ENCODE results near the gene PLK5.

The PLK5 gene

DNA sequence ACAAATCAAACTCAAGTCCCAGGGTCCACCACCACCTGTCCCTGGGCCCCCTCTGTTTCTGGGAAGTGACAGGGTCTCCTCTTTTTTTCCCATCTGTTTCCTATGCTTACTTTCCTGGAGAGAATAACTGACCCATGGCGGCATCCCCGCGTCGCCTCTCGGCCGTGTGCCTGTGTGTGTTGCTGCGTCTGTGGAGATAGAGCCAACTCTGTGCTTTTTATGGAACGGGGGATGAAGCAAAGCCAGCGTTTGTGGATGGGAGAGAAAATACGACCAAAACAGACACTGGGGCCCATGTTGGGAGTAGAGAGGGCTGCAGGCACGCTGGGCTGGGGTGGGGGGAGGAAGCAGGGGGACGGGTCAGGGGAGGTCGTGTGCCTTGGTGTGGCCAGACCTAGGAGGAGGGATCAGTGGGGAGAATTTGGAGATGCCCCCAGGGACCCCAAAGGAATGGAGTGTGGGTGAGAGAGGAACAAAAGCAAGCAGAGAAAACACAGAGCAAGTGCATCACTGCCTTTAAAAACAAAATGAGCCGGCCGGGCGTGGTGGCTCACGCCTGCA, 16.6 kb downstream of the PLK5 start:
- Histone ChIP-seq H3K36me3 (ENCODE audit: insufficient read depth) (no peaks in the 10 kb centered on the region), H3K9ac (no peak overlapping the region), H3K79me2 (ENCODE audit: insufficient read depth, low read depth) (no peaks in the 10 kb centered on the region), H2AFZ (ENCODE audit: low read depth) (no peak overlapping the region), H3K27me3 (ENCODE audit: insufficient read depth, low read depth) (peaks cover 81% of the 10 kb centered on the region), H4K20me1 (ENCODE audit: insufficient read depth) (no peaks in the 10 kb centered on the region), H3K4me3 (IDR thresholded peaks at IDR 0.05; ENCODE audit: insufficient read depth, low read depth, low read length) (no peak overlapping the region), H3K27ac (no peak overlapping the region), H3K4me2 (no peak overlapping the region), H3K4me1 (ENCODE audit: low read depth, poor library complexity, severe bottlenecking) (no peaks in the 10 kb centered on the region)
- TF ChIP-seq, protein P1, sequence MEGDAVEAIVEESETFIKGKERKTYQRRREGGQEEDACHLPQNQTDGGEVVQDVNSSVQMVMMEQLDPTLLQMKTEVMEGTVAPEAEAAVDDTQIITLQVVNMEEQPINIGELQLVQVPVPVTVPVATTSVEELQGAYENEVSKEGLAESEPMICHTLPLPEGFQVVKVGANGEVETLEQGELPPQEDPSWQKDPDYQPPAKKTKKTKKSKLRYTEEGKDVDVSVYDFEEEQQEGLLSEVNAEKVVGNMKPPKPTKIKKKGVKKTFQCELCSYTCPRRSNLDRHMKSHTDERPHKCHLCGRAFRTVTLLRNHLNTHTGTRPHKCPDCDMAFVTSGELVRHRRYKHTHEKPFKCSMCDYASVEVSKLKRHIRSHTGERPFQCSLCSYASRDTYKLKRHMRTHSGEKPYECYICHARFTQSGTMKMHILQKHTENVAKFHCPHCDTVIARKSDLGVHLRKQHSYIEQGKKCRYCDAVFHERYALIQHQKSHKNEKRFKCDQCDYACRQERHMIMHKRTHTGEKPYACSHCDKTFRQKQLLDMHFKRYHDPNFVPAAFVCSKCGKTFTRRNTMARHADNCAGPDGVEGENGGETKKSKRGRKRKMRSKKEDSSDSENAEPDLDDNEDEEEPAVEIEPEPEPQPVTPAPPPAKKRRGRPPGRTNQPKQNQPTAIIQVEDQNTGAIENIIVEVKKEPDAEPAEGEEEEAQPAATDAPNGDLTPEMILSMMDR (conservative IDR thresholded peaks at IDR 0.05; ENCODE audit: low read depth, low read length): no peak

DNA sequence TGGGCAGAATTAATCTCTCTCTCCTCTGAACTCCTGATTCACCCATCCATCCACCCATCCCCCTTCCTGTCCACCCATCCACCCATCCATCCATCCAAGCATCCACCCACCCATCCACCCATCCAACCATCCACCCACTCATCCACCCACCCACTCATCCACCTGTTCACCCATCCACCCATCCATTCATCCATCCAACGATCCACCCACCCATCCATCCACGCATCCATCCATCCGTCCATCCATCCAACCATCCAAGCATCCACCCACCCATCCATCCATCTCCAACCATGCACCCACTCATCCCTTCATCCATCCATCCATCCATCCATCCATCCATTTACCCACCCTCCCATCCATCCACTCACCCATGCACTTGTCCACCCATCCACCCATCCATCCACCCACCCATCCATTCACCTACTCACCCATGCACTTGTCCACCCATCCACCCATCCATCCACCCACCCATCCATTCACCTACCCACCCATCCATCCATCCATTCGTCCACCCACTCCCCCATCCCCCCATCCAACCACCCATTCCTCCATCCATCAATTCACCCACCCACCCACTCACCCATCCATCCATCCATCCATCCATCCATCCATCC, 25.6 kb downstream of the PLK5 start:
- Histone ChIP-seq H3K27me3 (ENCODE audit: insufficient read depth, low read depth) (peaks cover 35% of the 10 kb centered on the region), H2AFZ (ENCODE audit: low read depth) (no peak overlapping the region), H3K79me2 (ENCODE audit: insufficient read depth, low read depth) (no peaks in the 10 kb centered on the region), H3K4me3 (IDR thresholded peaks at IDR 0.05; ENCODE audit: insufficient read depth, low read depth, low read length) (no peak overlapping the region), H4K20me1 (ENCODE audit: insufficient read depth) (no peaks in the 10 kb centered on the region), H3K4me1 (ENCODE audit: low read depth, poor library complexity, severe bottlenecking) (no peaks in the 10 kb centered on the region), H3K27ac (no peak overlapping the region), H3K4me2 (no peak overlapping the region), H3K9ac (no peak overlapping the region), H3K36me3 (ENCODE audit: insufficient read depth) (no peaks in the 10 kb centered on the region)
- TF ChIP-seq, protein P1 (conservative IDR thresholded peaks at IDR 0.05; ENCODE audit: low read depth, low read length): no peak

DNA sequence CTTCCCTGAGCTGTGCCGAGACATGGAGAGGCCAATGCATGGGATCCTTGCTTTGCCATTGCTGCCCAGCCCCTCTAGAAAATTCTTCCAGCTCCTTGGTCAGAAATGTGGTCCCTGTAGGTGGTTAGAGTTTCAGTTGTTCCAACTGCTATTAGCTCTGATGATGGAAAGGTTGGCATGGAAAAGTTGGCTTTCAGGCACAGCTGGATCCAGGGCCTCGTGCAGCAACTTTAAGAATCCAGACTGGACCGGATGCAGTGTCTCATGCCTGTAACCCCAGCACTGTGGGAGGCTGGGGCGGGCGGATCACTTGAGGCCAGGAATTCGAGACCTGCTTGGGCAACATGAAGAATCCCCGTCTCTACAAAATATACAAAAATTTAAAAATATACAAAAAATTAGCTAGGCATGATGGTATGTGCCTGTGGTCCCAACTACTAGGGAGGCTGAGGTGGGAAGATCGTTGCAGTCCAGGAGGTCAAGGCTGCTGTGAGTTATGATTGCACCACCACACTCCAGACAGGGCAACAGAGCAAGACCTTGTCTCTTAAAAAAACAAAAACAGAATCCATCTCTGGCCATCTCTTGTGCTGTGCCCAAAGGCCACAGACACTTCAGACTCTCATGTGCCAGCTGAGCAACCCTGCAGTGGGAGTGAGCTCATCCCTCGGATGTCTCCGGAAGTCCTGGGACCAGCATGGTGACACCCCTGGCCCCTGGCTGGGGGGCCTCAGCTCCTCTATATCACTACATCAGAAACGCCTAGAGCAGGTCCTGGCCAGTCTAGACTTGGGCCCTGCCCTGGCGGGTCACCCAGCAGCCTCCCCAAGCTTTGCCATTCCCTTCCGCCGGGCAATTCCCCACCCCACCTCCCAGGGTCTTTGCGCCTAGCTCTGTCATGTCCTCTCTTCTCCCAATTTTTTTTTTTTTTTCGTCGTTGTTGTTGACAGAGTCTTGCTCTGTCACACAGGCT, 27.5 kb downstream of the PLK5 start:
- Histone ChIP-seq H4K20me1 (ENCODE audit: insufficient read depth) (no peaks in the 10 kb centered on the region), H3K4me3 (IDR thresholded peaks at IDR 0.05; ENCODE audit: insufficient read depth, low read depth, low read length) (no peak overlapping the region), H2AFZ (ENCODE audit: low read depth) (no peak overlapping the region), H3K27me3 (ENCODE audit: insufficient read depth, low read depth) (peaks cover 20% of the 10 kb centered on the region; the same call in 1 of the 2 replicates), H3K4me1 (ENCODE audit: low read depth, poor library complexity, severe bottlenecking) (no peaks in the 10 kb centered on the region), H3K79me2 (ENCODE audit: insufficient read depth, low read depth) (no peaks in the 10 kb centered on the region), H3K27ac (no peak overlapping the region), H3K36me3 (ENCODE audit: insufficient read depth) (no peaks in the 10 kb centered on the region), H3K9ac (no peak overlapping the region), H3K4me2 (no peak overlapping the region)
- TF ChIP-seq, protein P1 (conservative IDR thresholded peaks at IDR 0.05; ENCODE audit: low read depth, low read length): no peak

DNA sequence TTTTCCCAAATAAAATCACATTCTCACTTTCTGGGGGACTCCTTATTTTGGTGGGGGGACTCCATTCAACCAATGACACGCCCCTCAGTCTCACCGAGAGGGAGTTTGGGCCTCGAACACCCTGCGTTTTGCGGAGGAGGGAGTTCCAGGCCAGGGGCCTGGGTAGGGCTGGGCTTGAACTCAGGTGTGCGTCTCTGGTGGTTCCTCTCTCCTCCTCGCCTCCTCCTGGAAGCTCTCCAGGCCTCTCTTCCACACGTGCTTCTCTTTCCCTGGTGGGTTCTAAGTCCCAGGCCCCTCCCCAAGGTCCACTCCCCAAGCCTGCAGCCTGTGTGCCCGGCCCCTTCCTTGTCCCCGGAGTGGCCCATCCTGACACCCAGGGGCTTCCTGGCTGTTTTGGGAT, 29.5 kb downstream of the PLK5 start:
- Histone ChIP-seq H3K9ac (no peak overlapping the region), H4K20me1 (ENCODE audit: insufficient read depth) (no peaks in the 10 kb centered on the region), H3K4me3 (IDR thresholded peaks at IDR 0.05; ENCODE audit: insufficient read depth, low read depth, low read length) (no peak overlapping the region), H3K79me2 (ENCODE audit: insufficient read depth, low read depth) (no peaks in the 10 kb centered on the region), H3K36me3 (ENCODE audit: insufficient read depth) (no peaks in the 10 kb centered on the region), H3K27me3 (ENCODE audit: insufficient read depth, low read depth) (peaks cover 6% of the 10 kb centered on the region; the same call in 1 of the 2 replicates), H2AFZ (ENCODE audit: low read depth) (no peak overlapping the region), H3K27ac (no peak overlapping the region), H3K4me2 (no peak overlapping the region), H3K4me1 (ENCODE audit: low read depth, poor library complexity, severe bottlenecking) (no peaks in the 10 kb centered on the region)
- TF ChIP-seq, protein P1 (conservative IDR thresholded peaks at IDR 0.05; ENCODE audit: low read depth, low read length): no peak
